Heart left ventricle (tissue), 16 donors: ENCODE measurements around the gene ALK. TPM values are rescaled to one million over a fixed set of nuclear protein-coding genes. Genes with fewer than 3 reads are reported as not detected.
A peak's percentile ranks its signal among the peaks of the same experiment; 100 is the strongest.

ENCODE experiments used
- ATAC-seq, 4 donors: fragments of 200-7000 bp; cut with Tn5 transposase; one replicate each; pipeline ENCODE4 v1.9.1; 2020 to 2022; ENCODE audit warnings: moderate library complexity in 4 of 4, mild to moderate bottlenecking in 3 of 4, moderate number of reproducible peaks in 1 of 4
- DNase-seq, 5 donors: peaks; one replicate each; pipeline ENCODE4 v3.0.0-alpha.2; 2020
- H3K27ac ChIP-seq, 12 donors: fragments of 200-600 bp; sonication (generic) in 4 of 12; one replicate each; pipeline versions ENCODE4 v1.5.0 to v1.8.0; 2016 to 2022; ENCODE audit warnings: mild to moderate bottlenecking in 2 of 12
- H3K27me3 ChIP-seq, 9 donors: fragments of 200-600 bp; sonication (generic) in 2 of 9; one replicate each; pipeline versions ENCODE4 v1.5.1 to v1.8.0; 2016 to 2022; ENCODE audit warnings: mild to moderate bottlenecking in 3 of 9
- H3K36me3 ChIP-seq, 9 donors: fragments of 200-600 bp; sonication (generic) in 2 of 9; one replicate each; pipeline versions ENCODE4 v1.5.0 to v1.8.0; 2018 to 2022; ENCODE audit warnings: mild to moderate bottlenecking in 2 of 9
- H3K4me1 ChIP-seq, 12 donors: fragments of 200-600 bp; sonication (generic) in 4 of 12; one replicate each; pipeline versions ENCODE4 v1.5.0 to v1.8.0; 2016 to 2022; ENCODE audit warnings: mild to moderate bottlenecking in 3 of 12
- H3K4me3 ChIP-seq, 12 donors: fragments of 200-600 bp; sonication (generic) in 4 of 12; one replicate each; pipeline versions ENCODE4 v1.5.0 to v1.8.0; 2017 to 2022; ENCODE audit warnings: mild to moderate bottlenecking in 9 of 12, moderate library complexity in 4 of 12
- H3K9me3 ChIP-seq, 12 donors: fragments of 200-600 bp; sonication (generic) in 4 of 12; one replicate each; pipeline versions ENCODE4 v1.5.0 to v1.8.0; 2016 to 2022; ENCODE audit warnings: mild to moderate bottlenecking in 1 of 12
- CTCF ChIP-seq, 12 donors: fragments of 200-600 bp; sonication (generic) in 4 of 12; IDR thresholded peaks; one replicate each; pipeline versions ENCODE4 v1.5.0 to v1.8.0; 2018 to 2022; ENCODE audit warnings: antibody characterized with exemption in 12 of 12, mild to moderate bottlenecking in 5 of 12
- POLR2A ChIP-seq, 2 donors: fragments of 450-650 bp; IDR thresholded peaks; one replicate each; pipeline ENCODE4 v1.6.1; 2017; ENCODE audit warnings: antibody characterized with exemption in 2 of 2, mild to moderate bottlenecking in 2 of 2, moderate library complexity in 2 of 2
- WGBS, 4 donors: extraction: QIAGEN DNeasy Blood & Tissue Kit in 2 of 4; methylation state at CpG; one replicate each; pipeline versions ENCODE4 v1.1.5 to v1.1.7; 2013 to 2018; 5-methylcytosine and 5-hydroxymethylcytosine counted together
- intact Hi-C, 10 donors: fragments of 100-400 bp; cut with DNase I; formaldehyde crosslinking; loops; one replicate each; pipeline versions ENCODE4 v1.11.1 to v1.14.2; 2022
- polyA plus RNA-seq, 2 donors: library from polyadenylated mRNA; stranded (reverse); fragments of 200-250 nt; gene quantifications; one replicate each; pipeline ENCODE4 v1.2.3, GENCODE V29; 2013
- total RNA-seq, 9 donors: library from RNA; depleted of rRNA in 2 of 9; stranded (reverse); fragments of >200 nt in 2 of 9; fragmentation: NEBNext Ultra II Directional in 3 of 9; extraction: Animal tissue kit (Norgen Biotek cat#: 25700) in 3 of 9; gene quantifications; one replicate each; pipeline versions ENCODE4 v1.1.0 to v1.2.4, GENCODE V29; 2016 to 2023
- donor health status: ischemic (EF 13 %, LVEDD 7.1; RV severe dilation, severe dysfunction).
- donor health status: healthy with polysubstance abuse.
- donor health status: DM: no; HTN: yes; CAD: no.
- donor health status: DM: no; HTN: no; CAD: no.
- donor health status: ischemic (EF 25% LVEDD 6.9; RV normal size, moderate dysfunction).
- donor health status: ischemic (EF 25% LVEDD 5.7; RV mildly dilated, moderate dysfunction).
- donor health status: healthy.
- donor health status: DM: yes; HTN: yes; CAD: no.
- donor health status: ischemic (EF 35%, LVEDD 5.7; RV mildly dilated, moderate dysfunction).
- donor health status: nonischemic (EF 11% LVEDD 7.7; RV severe dilation, severe dysfunction).
- donor health status: DM: yes; HTN: yes; CAD: no.
- donor health status: PGD.
- donor health status: ischemic (EF 29% LVEDD 5.4; RV normal size, mild dysfunction).
- donor health status: nonischemic (EF 23%, LVEDD 6.1; RV moderate dilation, normal function).

ALK gene
- total and polyA plus RNA-seq, 11 donors = 0.05 to 0.50 (median 0.13) TPM; not detected in 5

- WGBS, 4 donors = 6 to 20% (median 14%) methylated on average over 3 of the region's 3 CpGs
- Histone ChIP-seq H3K36me3 (no peaks in the 10 kb centered on the region), H3K4me3 (no peak overlapping the region), H3K27me3 (peaks cover 0 to 27% (median 9%) of the 10 kb centered on the region in 9 donors), H3K4me1 (peaks cover 0 to 41% (median 0%) of the 10 kb centered on the region in 12 donors), H3K27ac (peak overlapping the region in 1 of 12 donors; percentile 42), H3K9me3 (no peaks in the 10 kb centered on the region)
- peak; percentile 20 to 71 (median 64) for ATAC-seq
- no peak for TF ChIP-seq POLR2A (IDR thresholded peaks at IDR 0.05)
- TF ChIP-seq CTCF (IDR thresholded peaks at IDR 0.05) = no peak
- DNase-seq = no peak
- intact Hi-C loops = no loop called here
Observed at GRCh38 chr2:29317077-29317517, 604.3 kb downstream of the ALK start.

DNA sequence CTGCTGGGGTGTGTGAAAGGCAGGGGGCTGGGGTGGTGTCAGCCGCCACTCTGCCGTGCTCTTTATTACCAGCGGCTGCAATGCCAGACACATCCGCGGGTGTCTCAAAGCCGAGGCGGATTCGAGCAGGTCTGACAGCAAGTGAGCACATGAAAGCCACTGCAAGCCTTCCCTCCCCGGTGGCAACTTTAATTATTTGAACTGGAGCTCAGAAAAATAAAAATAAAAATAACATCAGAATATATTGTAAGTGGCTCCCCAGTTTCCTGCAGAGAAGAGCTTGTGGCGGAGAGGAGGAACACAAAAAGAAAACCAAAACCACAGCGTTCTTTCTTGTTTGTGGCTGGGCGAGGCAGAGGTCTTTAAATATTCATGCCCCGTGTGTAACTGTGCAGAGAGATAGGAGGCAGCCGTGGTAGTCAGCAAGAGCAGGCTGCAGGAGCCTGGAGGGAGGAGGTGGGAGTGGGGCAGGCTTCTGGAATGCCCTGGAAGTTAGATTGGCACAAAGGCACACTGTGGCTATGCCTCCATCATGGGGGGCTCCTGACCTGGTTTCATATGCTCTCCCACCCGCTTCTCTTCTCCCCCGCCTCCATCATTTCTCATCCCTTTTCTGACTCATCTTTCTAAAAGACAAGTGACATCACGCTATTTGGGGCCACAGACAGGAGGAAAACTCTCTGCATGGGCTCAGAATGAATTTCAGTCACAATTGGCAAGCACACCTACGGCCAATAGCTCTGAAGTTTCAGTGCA is 606.4 kb downstream of the ALK start:
- ATAC-seq = no peak
- 50 to 56% (median 54%) methylated on average over 18 of the region's 18 CpGs for WGBS, 4 donors
- no peaks in the 10 kb centered on the region for H3K9me3 ChIP-seq
- H3K4me1 ChIP-seq = peaks cover 0 to 41% (median 0%) of the 10 kb centered on the region in 12 donors
- TF ChIP-seq CTCF (IDR thresholded peaks at IDR 0.05) = no peak
- no peak for TF ChIP-seq POLR2A (IDR thresholded peaks at IDR 0.05)
- H3K27ac ChIP-seq = peak overlapping the region in 1 of 12 donors; percentile 28
- peak overlapping the region in 2 of 12 donors; percentile 26 to 35 for H3K4me3 ChIP-seq
- no peaks in the 10 kb centered on the region for H3K36me3 ChIP-seq
- DNase-seq = no peak
- intact Hi-C loops = no loop called here
- peaks cover 0 to 31% (median 4%) of the 10 kb centered on the region in 9 donors for H3K27me3 ChIP-seq

DNA sequence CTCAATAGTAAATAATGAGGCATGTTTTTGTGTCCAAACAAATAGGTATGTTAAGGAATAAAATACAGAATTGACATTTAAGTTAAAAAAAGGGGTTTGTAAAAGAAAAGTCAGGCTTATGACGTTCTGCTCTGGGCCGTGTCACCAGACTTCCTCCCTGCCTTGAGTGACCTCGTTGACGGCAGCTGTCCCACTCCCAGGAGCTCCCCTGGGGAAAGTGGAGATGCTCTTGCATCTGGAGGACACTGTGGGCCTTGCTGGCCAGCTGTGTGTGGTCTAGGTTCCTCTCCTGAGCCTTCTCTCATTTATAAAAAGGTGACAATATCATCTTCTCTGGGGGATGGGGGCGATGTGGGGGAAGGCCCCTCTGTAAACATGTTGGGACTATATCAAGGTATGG is 609.9 kb downstream of the ALK start:
- intact Hi-C loops = no loop called here
- ATAC-seq = no peak
- H3K9me3 ChIP-seq = no peaks in the 10 kb centered on the region
- H3K27ac ChIP-seq = no peak overlapping the region
- H3K4me1 ChIP-seq = peaks cover 0 to 22% (median 0%) of the 10 kb centered on the region in 12 donors
- TF ChIP-seq POLR2A (IDR thresholded peaks at IDR 0.05) (no peak), CTCF (IDR thresholded peaks at IDR 0.05) (no peak)
- peaks cover 0 to 21% (median 4%) of the 10 kb centered on the region in 9 donors for H3K27me3 ChIP-seq
- 47 to 62% (median 53%) methylated on average over 5 of the region's 5 CpGs for WGBS, 4 donors
- no peak overlapping the region for H3K4me3 ChIP-seq
- no peak for DNase-seq
- no peaks in the 10 kb centered on the region for H3K36me3 ChIP-seq

- Histone ChIP-seq H3K9me3 (no peaks in the 10 kb centered on the region), H3K4me1 (peaks cover 0 to 16% (median 0%) of the 10 kb centered on the region in 12 donors), H3K36me3 (no peaks in the 10 kb centered on the region), H3K27me3 (peaks cover 0 to 25% (median 4%) of the 10 kb centered on the region in 9 donors), H3K27ac (no peak overlapping the region), H3K4me3 (no peak overlapping the region)
- ATAC-seq (no peak), DNase-seq (no peak)
- 68 to 88% (median 76%) methylated on average over 10 of the region's 10 CpGs for WGBS, 4 donors
- TF ChIP-seq POLR2A (IDR thresholded peaks at IDR 0.05) (no peak), CTCF (IDR thresholded peaks at IDR 0.05) (no peak)
- intact Hi-C loops = no loop called here
Observed at GRCh38 chr2:29310650-29311348, 610.6 kb downstream of the ALK start.
